ENCODE measurements around the gene NOC2L. TPM values are rescaled to one million over a fixed set of nuclear protein-coding genes. Genes with fewer than 3 reads are reported as not detected.

Gene NOC2L
- total RNA-seq, 1 donor from 2014 or later = 33.2 TPM

DNA sequence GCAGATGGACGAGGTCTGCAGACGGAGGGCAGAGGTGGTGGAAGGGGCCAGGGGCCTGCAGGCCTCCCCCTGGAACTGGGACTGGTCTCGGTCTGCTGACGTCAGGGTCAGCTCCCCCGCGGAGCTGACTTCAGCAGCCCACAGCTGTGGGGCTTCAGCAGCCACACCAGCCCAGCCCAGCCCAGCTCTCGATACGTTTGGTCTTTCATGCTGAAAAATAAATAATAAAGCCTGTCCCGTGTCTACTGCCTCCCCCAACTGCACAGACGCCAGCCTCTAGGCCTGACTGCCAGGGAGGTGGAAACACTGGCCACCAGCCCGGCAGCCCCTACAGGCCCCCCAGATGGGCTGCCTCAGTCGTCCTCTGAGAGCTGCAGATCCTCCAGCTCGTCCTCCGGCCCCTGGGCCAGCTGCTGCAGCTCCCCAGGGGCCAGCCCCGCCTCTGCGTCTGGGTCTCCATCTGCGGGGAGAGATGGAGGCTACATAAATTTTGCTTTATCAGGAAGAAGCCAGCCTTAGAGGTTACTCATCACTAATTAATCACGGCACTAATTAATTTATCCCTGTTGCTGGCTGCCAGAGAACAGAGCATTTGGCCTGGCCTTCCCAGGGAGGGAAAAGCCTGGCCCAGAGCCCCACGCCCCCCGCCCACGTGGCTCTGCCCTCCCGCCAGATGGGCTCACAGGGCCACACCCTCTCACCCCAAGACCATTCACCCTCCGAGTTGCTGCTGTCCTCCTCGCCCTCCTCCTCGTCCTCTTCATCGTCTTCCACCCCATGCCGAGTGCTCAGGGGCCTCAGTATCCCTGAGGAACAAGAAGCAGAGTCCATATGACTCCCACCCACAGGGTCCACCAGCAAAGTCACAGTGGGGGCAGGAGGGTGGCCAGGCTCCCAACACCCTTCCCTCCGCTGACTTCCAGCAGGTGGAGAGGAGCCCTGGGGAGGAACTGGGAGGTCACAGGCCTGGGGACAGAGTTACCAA is 14.4 kb downstream of the NOC2L start:
- DNase-seq (ENCODE audit: low spot score in 2 of 2) = no peak
- TF ChIP-seq, protein P1, sequence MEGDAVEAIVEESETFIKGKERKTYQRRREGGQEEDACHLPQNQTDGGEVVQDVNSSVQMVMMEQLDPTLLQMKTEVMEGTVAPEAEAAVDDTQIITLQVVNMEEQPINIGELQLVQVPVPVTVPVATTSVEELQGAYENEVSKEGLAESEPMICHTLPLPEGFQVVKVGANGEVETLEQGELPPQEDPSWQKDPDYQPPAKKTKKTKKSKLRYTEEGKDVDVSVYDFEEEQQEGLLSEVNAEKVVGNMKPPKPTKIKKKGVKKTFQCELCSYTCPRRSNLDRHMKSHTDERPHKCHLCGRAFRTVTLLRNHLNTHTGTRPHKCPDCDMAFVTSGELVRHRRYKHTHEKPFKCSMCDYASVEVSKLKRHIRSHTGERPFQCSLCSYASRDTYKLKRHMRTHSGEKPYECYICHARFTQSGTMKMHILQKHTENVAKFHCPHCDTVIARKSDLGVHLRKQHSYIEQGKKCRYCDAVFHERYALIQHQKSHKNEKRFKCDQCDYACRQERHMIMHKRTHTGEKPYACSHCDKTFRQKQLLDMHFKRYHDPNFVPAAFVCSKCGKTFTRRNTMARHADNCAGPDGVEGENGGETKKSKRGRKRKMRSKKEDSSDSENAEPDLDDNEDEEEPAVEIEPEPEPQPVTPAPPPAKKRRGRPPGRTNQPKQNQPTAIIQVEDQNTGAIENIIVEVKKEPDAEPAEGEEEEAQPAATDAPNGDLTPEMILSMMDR (IDR thresholded peaks at IDR 0.05) = no peak
- H3K27ac ChIP-seq = peak overlapping the region in 1 of 2 donors; percentile 3
- no peaks in the 10 kb centered on the region for H3K9me3 ChIP-seq
- H3K36me3 ChIP-seq = peaks cover 18 to 47% of the 10 kb centered on the region in 2 donors
- intact Hi-C loops (cut with DNase I) = no loop called here
- peaks cover 12% of the 10 kb centered on the region for H3K27me3 ChIP-seq
- no peak overlapping the region for H3K4me3 ChIP-seq
- peaks cover 13 to 20% of the 10 kb centered on the region in 2 donors for H3K4me1 ChIP-seq

DNA sequence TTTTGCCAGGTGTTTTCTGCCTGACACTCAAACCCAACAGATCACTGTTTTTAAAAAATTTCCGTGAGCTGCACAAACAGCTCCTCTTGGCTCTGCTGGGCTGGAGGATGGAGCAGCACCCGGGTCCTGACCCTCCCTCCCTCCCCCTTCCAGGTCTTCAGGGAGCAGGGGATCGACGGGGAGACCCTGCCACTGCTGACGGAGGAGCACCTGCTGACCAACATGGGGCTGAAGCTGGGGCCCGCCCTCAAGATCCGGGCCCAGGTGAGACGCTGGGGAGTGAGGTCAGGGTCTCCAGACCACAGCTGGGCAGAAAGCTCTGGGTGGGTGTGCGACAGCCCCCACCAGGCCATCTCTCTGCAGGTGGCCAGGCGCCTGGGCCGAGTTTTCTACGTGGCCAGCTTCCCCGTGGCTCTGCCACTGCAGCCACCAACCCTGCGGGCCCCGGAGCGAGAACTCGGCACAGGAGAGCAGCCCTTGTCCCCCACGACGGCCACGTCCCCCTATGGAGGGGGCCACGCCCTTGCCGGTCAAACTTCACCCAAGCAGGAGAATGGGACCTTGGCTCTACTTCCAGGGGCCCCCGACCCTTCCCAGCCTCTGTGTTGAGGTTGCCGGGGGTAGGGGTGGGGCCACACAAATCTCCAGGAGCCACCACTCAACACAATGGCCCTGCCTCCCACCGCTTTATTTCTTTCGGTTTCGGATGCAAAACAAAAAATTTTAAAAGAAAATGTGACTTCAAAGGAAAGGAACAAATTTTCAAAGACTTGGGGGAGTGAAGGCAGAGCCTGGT is 15.3 kb downstream of the NOC2L start:
- Histone ChIP-seq H3K27me3 (peaks cover 12% of the 10 kb centered on the region), H3K27ac (peak overlapping the region in 1 of 2 donors; percentile 3), H3K9me3 (no peaks in the 10 kb centered on the region), H3K36me3 (peaks cover 18 to 38% of the 10 kb centered on the region in 2 donors), H3K4me3 (no peak overlapping the region), H3K4me1 (peaks cover 13 to 21% of the 10 kb centered on the region in 2 donors)
- TF ChIP-seq, protein P1 (IDR thresholded peaks at IDR 0.05) = no peak
- no peak for DNase-seq (ENCODE audit: low spot score in 2 of 2)
- intact Hi-C loops (cut with DNase I) = no loop called here

DNA sequence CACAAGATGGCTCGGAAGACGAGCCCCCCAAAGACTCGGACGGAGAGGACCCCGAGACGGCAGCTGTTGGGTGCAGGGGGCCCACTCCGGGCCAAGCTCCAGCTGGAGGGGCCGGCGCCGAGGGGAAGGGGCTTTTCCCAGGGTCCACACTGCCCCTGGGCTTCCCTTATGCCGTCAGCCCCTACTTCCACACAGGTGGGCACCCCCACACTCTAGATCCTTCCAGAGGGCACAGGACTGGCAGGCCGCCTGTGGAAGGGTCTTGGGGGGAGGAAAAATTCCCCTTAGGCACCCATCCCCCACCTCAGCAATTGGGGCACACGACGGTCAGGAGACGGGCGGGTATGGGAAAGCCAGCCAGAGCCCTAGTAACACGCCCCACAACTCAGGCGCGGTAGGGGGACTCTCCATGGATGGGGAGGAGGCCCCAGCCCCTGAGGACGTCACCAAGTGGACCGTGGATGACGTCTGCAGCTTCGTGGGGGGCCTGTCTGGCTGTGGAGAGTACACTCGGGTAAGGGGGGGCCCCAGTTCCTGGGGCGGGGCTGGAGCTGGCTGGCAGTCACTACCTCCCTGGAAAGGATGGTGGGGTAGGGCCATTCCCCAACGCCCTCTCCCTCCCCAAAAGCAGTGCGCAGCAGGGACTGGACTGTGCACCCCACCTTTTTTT is 16.1 kb downstream of the NOC2L start:
- Histone ChIP-seq H3K27ac (peak overlapping the region; percentile 38 to 60), H3K4me1 (peaks cover 13 to 21% of the 10 kb centered on the region in 2 donors), H3K27me3 (peaks cover 12% of the 10 kb centered on the region), H3K4me3 (no peak overlapping the region), H3K36me3 (peaks cover 16 to 31% of the 10 kb centered on the region in 2 donors), H3K9me3 (no peaks in the 10 kb centered on the region)
- TF ChIP-seq, protein P1 (IDR thresholded peaks at IDR 0.05) = no peak
- DNase-seq (ENCODE audit: low spot score in 2 of 2) = no peak
- intact Hi-C loops (cut with DNase I) = no loop called here

DNA sequence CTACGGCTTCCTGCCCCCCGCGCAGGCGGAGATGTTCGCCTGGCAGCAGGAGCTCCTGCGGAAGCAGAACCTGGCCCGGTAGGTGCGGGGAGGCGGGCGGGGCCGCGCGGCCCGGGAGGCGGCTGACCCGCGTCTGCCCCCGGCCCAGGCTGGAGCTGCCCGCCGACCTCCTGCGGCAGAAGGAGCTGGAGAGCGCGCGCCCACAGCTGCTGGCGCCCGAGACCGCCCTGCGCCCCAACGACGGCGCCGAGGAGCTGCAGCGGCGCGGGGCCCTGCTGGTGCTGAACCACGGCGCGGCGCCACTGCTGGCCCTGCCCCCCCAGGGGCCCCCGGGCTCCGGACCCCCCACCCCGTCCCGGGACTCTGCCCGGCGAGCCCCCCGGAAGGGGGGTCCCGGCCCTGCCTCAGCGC is 16.6 kb downstream of the NOC2L start:
- H3K4me3 ChIP-seq = peak overlapping the region; percentile 50 to 62
- peak overlapping the region; percentile 56 to 60 for H3K27ac ChIP-seq
- intact Hi-C loops (cut with DNase I) = no loop called here
- no peak for DNase-seq (ENCODE audit: low spot score in 2 of 2)
- TF ChIP-seq, protein P1 (IDR thresholded peaks at IDR 0.05) = no peak
- H3K27me3 ChIP-seq = peaks cover 12% of the 10 kb centered on the region
- peaks cover 13 to 21% of the 10 kb centered on the region in 2 donors for H3K4me1 ChIP-seq
- no peaks in the 10 kb centered on the region for H3K9me3 ChIP-seq
- peaks cover 10 to 25% of the 10 kb centered on the region in 2 donors for H3K36me3 ChIP-seq
